ENCODE data around the gene LTB4R.
A peak's percentile ranks its signal among the peaks of the same experiment; 100 is the strongest.
"Not testable (repeated sequence)": the region's sequence is repeated elsewhere in the genome, so short reads cannot be mapped to it uniquely, and the experiment has no call there.

LTB4R gene

DNA sequence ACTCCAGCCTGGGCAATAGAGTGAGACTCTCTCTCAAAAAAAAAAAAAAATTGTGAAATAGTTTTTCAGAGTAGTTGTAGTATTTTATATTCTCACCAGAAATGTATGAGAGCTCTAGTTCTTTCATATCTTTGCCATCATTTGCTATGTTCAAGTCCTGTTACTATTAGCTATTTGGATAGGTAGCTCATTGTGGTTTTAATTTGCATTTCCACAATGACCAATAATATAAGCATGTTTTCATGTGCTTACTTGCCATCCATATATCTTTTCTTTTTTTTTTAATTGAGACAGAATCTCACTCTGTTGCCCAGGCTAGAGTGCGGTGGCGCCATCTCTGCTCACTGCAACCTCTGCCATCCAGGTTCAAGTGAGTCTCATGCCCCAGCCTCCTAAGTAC lies 36.9 kb downstream of the LTB4R start:
- no peak for DNase-seq

DNA sequence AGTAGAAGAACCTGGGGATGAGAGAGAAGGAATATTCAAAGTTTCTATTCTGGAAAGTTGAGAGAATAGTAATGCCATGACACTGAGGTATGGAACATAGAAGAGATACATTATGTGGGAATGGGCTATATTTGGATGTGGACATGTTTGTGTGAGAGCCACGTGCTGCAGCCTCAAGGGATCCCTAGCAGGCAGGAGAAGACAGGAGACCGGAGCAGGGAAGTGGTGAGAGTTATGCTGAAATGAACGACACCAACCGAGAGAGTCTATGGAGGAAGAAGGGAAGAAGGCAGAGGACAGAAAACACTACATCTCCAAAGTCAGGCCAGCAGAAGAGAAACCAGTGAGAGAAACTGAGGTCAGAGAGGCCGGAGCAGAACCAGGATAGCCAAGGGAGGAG lies 38.4 kb downstream of the LTB4R start:
- no peak for DNase-seq

DNA sequence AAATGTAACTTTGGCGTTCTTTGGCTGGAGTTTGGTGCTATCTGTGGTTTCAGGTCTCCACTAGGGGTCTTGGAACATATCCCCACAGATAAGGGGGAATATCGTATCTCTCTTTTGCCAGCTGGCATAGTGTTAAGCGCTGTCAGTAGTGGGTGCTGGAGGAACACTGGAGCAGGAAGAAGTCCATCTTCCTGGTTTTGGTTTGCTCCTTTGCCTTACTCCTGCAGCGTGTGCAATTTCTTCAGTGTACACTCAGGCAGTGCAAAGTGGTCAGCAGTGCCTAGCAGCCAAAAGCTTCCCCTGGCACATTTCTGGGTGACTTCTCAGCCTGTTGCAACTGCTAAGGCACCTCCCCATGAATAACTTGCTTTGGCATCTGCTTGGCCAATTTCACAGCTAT lies 40.2 kb downstream of the LTB4R start:
- DNase-seq: no peak

DNA sequence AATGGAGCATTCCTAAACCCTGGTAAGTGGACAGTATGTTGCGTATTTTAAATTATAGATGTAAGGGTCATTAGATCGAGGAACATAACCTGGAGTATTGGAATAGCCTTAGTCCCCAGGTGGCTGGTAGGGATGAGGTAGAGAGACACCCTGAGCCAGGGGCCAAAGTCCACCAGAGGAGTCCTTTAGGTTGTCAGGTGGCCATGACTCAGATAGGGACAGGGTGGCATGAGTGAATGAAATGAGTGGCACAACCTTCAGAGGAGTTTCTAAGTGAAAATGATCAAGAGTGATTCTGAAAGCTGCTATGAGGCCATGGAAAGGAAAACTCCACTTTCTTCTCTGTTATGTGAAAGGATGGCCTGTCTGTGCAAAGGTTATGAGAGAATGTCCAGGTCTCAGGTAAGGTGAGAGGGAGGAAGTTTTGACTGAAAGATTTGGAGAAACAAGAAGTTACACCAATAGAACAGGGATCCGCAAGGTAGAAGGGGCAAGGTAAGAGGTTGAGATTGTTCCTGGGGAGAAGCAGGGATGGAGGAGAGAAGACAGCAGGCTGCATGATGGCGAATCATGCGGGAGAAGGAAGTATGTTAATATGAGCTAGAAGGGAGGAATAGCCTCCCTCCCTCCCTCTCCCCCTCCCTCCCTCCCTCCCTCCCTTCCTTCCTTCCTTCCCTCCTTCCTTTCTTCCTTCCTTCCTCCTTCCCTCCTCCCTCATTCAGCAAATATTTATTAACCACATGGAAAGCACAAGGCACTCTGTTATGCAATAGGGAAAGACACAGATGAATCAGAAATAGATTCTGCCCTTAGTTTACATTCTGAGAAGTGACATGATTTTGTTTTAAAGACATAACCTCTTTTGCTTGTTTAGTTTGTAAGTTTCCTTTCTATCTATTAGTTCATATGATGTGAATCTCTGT lies 42.5 kb downstream of the LTB4R start:
- DNase-seq: no peak

DNA sequence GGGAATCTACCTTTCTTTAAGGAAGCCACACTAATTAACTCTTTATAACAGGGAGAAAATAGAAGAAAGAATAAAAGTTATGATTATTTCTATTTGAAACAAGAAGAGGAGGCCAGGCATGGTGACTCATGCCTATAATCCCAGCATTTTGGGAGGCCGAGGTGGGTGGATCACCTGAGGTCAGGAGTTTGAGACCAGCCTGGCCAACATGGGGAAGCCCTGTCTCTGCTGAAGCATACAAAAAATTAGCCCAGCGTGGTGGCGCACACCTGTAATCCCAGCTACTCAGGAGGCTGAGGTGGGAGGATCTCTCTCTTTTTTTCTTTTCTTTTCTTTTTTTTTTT lies 43.2 kb downstream of the LTB4R start:
- DNase-seq: not testable (repeated sequence)

DNA sequence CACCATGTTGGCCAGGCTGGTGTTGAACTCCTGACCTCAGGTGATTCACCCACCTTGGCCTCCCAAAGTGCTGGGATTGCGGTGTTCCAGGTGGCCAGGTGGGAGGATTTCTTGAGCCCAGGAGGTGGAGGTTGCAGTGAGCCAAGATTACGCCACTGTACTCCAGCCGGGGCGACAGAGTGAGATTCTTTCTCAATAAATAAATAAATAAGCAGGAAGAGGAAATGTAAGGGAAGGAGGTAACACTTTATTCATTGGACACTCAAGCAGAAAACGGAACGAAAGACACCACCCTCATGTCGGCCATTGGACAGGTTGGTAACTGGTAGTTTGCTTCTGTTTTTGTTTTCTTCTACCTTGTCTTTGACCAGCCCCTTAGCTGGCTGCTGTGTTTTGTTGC lies 43.7 kb downstream of the LTB4R start:
- DNase-seq: no peak

DNA sequence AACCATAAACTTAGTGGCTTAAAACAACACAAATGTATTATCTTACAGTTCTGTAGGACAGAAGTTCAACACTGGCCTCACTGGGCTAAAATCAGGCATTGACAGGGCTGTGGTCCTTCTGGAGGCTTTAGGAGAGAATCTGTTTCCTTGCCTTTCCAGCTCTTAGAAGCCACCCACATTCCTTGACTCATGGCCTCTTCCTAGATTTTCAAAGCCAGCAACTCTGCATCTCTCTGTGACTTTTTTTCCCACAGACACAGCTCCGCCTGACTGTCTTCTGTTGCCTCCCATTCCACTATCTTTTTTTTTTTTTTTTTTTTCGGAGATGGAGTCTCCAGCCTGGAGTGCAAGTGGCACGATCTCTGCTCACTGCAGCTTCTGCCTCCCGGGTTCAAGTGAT lies 44.9 kb downstream of the LTB4R start:
- no peak for DNase-seq

DNA sequence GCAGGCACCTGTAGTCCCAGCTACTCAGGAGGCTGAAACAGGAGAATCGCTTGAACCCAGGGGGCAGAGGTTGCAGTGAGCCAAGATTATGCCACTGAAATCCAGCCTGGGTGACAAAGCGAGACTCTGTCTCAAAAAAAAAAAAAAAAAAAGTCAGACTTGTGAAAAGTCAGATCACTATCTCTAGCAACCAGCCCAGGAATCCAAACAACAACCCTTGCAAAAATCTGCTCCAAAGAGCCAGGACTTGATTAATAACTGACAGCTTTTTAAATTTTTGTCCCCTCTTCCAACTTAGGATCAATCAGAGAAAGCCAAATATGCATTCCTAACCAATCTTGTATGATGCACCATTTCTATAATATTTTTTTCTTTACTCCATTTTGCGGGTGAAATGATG lies 49.0 kb downstream of the LTB4R start:
- no peak for DNase-seq

DNA sequence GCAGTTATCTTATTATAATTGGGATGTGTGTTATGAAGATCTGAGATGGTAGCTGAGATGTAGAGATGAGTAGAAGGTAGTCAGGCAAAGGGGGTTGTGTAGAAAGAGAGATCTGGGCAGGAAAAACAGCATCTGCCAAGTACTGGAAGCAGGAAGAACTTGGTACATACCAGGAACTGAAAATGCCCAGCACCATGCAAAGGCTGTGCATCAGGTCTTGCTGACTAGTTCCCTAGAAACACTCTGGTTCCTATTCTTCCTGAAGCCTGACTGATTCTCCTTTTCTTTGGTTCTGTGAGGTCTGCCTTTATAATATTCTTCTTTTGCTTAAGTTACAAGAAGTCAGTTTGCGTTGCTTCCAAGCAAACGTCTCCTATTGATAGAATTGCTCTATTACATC lies 50.0 kb downstream of the LTB4R start:
- no peak for DNase-seq

DNA sequence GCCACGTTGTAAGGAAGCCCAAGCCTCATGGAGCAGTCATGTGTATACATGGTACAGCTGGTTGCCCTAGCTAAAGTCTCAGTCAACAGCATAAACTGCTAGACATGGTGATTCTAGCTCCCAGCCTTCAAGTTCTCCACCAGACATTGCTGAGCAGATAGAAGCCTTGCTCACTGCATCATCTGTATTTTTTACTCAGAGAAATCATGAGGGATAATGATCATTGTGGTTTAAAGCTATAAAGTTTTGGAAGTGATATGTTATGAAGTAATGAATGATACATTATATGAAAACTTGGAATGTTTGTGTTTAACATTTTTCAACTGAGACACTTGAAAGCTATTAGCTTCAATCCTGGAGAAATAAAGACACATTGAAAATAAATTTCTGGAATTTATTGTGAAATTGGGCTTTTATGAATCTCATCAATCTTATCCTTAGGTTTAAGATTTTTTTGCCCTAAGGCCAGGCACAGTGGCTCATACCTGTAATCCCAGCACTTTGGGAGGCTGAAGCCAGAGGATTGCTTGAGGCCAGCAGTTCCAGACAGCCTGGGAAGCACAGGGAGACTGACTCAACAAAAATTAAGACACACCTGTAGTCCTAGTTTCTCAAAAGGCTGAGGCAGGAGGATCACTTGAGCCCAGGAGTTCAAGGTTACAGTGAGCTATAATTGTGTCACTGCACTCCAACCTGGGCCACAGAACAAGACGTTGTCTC lies 51.1 kb downstream of the LTB4R start:
- DNase-seq: no peak

DNA sequence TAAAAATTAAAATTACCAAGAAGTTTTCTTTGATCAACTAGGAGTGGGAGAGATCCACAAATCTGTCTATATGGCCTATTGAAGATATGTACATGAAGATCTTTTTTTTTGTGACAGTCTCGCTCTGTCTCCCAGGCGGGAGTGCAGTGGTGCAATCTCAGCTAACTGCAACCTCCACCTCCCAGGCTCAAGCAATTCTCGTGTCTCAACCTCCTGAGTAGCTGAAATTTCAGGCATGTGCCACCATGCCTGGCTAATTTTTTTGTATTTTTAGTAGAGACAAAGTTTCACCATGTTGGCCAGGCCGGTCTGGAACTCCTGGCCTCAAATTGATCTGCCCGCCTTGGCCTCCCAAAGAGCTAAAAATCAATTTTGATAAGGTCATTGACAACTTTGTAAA lies 52.1 kb downstream of the LTB4R start:
- DNase-seq: no peak

DNA sequence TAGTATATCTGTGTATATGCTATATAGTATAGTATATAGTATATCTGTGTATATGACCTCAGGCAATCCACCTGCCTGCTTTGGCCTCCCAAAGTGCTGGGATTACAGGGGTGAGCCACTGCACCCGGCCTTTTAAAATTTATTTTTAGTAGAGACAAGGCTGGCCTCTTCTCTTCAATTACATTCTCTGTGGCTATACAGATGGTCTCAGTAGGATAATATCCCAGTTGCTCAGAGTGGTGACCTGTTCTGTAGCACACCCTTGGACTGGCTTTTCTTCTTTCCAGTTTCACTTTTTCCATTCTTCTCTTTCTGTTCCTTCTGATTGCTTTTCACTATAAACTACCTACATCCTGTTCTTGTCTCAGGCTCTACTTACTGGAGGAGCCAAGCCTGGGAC lies 53.5 kb downstream of the LTB4R start:
- no peak for DNase-seq

DNA sequence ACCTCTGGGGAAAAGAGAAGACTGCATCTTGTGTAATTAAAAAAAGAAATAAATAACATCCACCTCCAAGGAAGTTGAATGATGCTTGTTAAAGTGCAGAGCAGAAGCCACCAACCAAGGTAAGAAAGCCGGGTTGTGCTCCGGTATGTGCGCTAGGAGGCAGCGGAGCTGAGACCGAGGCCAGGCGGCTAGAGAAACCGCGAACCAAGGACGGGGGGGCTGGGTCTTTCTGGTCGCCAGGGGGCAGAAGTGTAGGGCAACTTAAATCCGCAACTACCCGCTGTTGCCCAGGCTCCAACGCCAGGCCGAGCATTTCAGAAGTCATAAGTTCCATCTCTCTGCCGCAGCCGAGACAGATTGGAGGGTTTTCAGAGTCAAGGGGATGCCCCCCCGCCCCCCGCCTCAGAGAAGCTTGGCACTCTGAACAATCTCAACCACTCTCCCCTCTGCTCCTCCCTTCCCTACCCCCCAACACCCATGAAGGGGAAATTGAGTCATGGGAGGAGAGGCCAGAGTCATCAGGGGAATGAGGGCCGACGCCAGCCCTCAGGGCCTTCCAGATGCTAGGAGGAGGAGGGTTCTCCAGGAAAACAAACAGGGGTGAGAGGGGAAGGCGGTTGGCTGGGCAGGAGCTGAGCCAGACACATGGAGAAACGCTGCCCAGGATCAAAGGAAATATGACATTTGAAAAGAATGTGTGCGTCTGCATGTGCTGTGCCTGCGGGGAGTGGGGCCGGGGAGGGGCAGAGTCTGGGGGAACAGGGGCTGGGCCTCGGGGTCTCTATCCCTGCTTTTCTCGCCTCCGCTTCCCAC lies 54.5 kb downstream of the LTB4R start:
- peak; percentile 28 for DNase-seq

DNA sequence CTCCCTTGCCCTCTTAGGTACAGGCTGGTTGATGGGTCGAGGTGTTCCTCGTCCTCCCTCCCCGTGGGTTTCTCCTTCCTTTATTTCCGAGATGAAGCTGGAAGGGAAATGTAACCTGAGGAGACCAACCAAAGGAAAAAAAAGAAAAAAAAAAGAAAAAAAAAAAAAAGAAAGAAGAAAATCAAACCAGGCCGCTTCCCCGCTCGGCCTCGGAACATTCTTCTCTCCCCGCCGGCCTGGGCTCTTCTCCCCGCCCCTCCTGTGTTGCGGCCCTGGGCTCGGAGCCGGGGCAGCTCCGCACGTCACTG lies 55.1 kb downstream of the LTB4R start:
- peak; percentile 15 for DNase-seq

DNA sequence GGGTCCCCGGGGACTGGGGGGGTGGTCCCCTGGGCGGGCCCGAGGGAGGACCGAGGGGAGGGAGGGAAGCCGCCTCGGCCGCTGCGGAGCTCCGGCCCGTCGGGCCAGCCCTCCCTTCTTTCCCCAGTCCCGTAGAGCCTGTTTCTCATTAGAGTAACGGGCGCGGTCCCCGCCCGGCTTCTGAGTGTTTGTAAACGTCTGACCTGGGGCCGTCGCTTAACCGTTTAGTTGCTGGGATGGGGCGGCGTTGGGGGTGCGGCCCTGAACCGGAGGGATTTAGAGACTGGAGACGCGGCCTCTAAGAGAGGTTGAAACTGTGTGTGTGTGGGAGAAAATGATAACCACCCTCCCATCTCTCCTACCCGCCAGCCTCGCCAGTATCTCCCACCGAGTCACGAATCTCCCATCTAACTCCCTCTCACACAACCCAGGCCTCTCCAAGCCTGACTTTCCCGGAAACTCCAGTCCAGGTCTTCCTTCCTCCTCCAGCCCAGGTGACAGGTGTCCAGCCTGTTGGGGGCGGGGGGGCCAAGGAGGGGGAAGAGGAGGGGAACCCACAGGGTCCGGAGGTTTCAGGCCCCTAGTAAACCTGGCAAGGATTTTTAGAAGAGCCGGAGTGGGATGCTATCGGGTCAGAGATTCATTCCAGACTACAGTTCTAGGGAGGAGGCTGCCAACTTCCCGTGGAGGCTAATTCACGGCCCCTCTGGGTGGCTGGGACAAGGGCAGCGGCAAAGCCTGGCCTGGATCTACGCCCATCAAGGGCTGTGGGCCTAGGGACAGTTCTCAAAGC lies 55.6 kb downstream of the LTB4R start:
- no peak for DNase-seq

Data from T-helper 9 cell (primary cell).